ELR (cell line): ENCODE results near the gene CCDC91.
A peak's percentile ranks its signal among the peaks of the same experiment; 100 is the strongest.
"Not testable (repeated sequence)": the region's sequence is repeated elsewhere in the genome, so short reads cannot be mapped to it uniquely, and the experiment has no call there.

Experiments used
- DNase-seq: peaks from one replicate; pipeline ENCODE4 v3.0.0-alpha.2; 2015; ENCODE audit warnings: low read depth

The CCDC91 gene

DNA sequence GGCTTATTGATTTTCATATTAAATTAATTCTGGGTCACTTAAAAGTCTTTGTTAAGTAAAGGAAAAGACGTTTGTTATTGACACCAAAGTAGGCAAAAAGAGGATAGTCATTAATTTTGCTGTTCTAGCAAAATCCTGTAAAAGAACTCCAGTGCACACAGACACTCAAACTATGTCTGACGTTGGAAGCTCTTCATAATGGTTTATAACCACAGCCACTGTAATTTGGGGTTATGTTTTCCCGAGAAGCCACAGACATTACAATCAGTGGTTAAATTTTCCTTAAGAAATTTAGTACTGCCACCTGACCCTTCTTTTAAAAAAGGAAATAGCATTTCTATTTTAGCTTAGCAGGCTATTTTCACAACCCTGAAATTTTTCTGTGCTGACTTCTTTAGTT, 267.5 kb downstream of the CCDC91 start:
- DNase-seq: no peak

- no peak for DNase-seq
Observed at GRCh38 chr12:28459481-28459880, 269.2 kb downstream of the CCDC91 start.

GRCh38 chr12:28460420-28461130, 270.3 kb downstream of the CCDC91 start:
- DNase-seq: no peak

- DNase-seq: no peak
Observed at GRCh38 chr12:28463396-28463795, 273.1 kb downstream of the CCDC91 start.

GRCh38 chr12:28471762-28472161, 281.5 kb downstream of the CCDC91 start:
- DNase-seq: not testable (repeated sequence)

DNA sequence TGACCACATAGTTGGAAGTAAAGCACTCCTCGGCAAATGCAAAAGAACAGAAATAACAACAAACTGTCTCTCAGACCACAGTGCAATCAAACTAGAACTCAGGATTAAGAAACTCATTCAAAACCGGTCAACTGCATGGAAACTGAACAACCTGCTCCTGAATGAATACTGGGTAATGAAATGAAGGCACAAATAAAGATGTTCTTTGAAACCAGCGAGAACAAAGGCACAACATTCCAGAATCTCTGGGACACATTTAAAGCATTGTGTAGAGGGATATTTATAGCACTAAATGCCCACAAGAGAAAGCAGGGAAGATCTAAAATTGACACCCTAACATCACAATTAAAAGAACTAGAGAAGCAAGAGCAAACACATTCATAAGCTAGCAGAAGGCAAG, 285.9 kb downstream of the CCDC91 start:
- DNase-seq: not testable (repeated sequence)

DNA sequence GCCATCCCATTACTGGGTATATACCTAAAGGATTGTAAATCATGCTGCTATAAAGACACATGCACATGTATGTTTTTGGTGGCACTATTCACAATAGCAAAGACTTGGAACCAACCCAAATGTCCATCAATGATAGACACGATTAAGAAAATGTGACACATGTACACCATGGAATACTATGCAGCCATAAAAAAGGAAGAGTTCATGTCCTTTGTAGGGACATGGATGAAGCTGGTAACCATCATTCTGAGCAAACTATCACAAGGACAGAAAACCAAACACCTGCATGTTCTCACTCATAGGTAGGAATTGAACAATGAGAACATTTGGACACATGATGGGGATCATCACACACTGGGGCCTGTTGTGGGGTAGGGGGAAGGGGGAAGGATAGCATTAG, 288.8 kb downstream of the CCDC91 start:
- DNase-seq: not testable (repeated sequence)

DNA sequence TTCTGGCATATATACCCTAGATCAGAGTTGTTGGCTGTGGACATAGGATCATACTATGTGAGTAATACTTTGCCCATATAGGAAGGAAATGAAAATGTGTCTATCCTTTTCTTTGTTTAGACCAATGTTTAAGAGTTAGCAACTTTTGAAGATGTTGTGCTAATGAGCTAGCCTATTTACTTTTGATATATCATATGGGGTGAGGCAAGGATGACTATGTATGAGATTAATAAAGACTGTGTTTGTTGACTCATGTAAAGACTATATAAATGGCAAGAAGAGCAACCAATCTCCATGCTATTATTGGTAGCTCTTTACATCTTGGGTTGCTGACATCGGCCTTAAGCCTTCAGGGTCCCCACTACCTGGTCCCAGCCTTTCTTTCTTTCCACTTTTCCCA, 289.4 kb downstream of the CCDC91 start:
- DNase-seq: no peak

DNA sequence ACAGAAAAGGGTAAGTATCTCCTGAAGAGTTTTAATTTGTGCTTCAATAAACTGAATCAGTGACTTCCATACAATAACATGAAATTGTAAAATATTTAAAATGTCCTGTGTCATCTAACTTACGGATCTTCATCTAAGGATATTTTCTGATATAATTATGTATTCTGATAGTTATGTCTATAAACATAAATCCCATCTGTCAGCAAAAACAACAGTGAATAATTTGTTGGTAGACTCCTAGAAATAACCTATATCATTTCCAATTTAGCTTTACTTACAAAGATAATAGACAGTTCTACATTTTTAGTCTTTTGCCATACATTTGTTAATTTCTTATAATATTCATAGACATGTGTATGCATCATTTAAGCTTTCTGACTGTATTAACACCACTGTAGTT, 293.9 kb downstream of the CCDC91 start:
- DNase-seq: no peak

GRCh38 chr12:28486521-28486920, 296.3 kb downstream of the CCDC91 start:
- DNase-seq: no peak

DNA sequence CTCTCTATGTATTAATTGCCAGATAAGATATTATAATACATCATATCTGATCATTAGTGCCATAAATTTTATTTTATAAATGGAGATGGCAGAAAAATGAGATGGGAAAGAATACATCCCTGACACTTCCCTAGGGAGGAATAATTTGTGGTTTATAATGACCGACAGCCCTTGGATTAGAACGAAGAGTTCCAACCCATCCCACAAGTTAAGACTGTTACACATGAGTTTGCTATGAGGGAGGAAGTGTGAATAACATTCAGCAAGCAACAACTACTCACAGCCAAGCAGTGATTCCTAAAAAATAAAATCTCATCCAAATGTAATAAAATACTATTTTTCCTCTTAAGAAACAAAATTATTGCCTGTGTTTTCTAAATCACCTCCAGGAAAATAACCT, 299.0 kb downstream of the CCDC91 start:
- peak; percentile 28 for DNase-seq

DNA sequence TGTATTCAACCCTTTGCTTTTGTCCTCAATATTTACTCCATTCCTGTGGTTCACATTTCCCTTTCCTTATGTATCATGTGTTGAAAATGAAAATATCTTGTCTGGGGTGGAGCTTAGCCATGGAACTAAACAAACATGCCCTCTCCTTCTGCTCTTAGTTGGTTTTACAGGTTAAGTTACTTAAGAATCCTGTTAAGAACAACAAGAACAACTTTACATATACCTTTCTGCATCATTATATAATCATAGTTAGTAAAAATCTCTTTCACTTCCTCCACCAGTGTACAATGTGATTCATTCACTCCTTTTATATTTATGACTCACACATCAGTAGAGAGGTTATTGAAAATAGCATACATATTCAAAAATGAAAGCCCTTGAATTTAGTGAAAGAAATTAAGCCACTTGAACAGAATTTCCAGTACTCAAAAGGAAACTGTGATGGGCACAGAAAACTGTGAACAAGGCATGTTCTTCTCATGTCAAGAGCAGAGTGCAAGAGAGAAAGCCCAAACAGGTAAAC, 307.7 kb downstream of the CCDC91 start:
- peak; percentile 58 for DNase-seq

GRCh38 chr12:28498850-28499249, 308.6 kb downstream of the CCDC91 start:
- no peak for DNase-seq

- DNase-seq: peak; percentile 7
Observed at GRCh38 chr12:28500373-28501024, 310.2 kb downstream of the CCDC91 start.

DNA sequence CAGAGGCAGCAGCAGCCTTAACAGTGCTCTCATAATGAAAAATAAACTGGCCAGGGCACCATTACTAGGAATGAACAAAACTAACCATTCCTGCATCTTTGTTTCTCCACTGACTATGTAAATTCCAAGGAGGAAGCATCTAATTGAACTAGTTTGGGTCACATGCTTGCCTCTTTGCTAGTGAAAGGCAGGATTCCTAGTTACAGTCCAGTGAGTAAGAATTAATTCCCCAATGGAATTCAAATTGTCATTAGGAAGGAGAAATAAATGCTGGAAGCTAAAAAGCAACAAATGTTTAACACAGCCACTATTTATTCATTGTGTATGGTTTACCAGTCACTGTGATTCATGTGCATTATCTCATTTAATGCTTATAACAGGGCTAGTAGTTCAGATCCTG, 316.0 kb downstream of the CCDC91 start:
- no peak for DNase-seq

GRCh38 chr12:28507033-28507432, 316.8 kb downstream of the CCDC91 start:
- DNase-seq: no peak

DNA sequence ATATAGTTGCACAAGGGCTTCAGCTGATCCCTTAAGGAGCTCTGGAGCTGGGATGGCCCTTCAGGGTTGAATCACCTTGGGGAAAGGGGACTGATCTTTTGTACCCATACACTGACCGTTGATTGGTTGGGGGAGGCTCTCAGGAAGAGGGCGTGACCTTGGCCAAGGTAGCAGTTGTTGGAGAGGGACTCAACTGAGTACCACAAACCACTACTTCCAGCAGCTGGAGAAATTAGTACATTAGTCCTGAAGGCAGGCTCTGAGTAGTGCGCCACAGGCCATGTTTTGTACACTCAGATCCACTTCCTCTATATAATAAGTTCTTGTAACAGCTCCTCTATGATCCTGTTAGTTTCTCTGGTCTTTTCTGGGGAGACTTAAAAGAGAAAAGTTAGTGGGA, 317.6 kb downstream of the CCDC91 start:
- no peak for DNase-seq

- DNase-seq: no peak
Observed at GRCh38 chr12:28512406-28512805, 322.1 kb downstream of the CCDC91 start.

DNA sequence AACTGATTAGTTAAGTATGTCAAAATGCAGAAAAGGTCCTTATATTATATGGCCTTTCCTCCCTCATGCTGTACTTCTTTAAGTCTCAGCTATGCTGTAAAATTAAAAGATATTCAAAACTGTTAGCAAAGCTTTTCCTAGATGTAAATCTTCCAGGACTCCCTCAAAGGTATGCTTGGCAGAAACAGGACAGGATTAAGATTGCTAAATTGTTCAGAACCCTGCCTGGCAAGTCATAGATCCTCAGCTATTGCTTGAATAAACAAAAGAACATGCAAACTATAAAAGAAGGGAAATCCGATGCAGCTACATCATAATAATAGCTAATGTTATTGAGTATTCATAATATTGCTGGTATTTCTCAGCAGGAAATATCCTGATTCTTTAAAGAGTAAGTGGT, 322.6 kb downstream of the CCDC91 start:
- DNase-seq: no peak

DNA sequence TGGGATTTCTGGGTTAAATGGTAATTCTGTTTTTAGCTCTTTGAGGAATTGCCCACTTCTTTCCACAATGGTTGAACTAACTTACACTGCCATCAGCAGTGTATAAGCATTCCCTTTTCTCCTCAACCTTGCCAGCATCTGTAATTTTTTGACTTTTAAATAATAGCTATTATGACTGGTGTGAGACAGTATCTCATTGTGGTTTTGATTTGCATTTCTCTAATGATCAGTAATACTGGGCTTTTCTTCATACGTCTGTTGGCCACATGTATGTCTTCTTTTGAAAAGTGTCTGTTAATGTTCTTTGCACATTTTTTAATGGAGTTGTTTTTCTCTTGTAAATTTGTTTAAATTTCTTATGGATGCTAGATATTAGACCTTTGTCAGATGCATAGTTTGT, 323.7 kb downstream of the CCDC91 start:
- DNase-seq: no peak

GRCh38 chr12:28517101-28517500, 326.8 kb downstream of the CCDC91 start:
- DNase-seq: no peak

DNA sequence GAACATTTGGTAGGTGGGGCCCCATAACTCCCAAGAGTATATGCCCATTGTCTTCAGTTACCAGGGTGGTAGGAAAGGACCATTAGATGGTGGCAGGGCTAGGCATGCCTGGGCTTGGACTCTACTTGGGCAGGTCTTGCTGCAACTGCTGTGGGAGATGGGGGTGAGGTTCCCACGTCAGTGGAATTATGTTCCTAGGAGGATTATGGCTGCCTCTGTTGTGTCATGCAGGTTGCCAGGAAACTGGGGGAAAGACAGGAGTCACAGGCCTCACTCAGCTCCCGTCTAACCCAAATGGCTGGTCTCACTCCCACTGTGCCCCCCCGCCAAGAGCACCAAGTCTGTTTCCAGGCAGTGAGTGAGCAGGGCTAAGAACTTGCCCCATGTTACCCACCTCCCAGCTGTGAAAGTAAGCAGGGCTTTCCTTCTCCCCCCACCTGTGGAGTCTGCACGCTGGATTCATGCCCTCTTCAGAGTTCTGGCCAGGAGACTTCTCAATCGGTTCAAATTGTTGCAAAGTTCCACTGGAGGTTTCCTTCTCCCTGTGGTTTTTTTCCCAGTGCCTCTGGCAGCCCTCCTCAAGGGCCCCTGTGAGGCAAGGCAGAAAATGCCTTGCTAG, 337.5 kb downstream of the CCDC91 start:
- no peak for DNase-seq

- peak; percentile 79 for DNase-seq
Observed at GRCh38 chr12:28535216-28535615, 345.0 kb downstream of the CCDC91 start.
